ENCODE data around the gene TANGO2. TPM values are rescaled to one million over a fixed set of nuclear protein-coding genes. Genes with fewer than 3 reads are reported as not detected.

TANGO2 gene
- total RNA-seq, 2 experiments from 2014 or later: 16.5 to 21.5 TPM

DNA sequence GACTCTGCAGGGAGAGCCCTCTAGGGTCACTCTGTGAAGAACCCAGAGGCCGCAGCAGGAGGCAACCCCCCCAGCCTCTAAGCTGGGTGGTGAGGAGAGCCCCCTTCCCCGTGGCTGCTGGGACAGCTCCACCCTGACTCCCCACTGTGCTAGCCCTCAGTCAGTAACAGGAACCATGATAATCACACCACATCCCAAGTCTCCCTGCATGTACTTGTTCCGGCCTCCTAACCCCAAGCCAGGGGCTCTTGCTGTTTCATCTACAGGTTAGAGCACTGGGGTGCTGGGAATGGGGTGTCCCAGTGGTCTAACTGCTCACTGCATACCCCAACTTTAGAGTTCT, 31.2 kb upstream of the TANGO2 start:
- Mint-ChIP-seq H3K4me3 (no peak overlapping the region), H3K9me3 (no peaks in the 10 kb centered on the region), H3K36me3 (no peaks in the 10 kb centered on the region), H3K27ac (no peak overlapping the region), H3K4me1 (no peaks in the 10 kb centered on the region), H3K27me3 (peaks cover 3% of the 10 kb centered on the region)
- no peak for DNase-seq

GRCh38 chr22:19990188-19990587, 30.7 kb upstream of the TANGO2 start:
- no peak overlapping the region for H3K27ac Mint-ChIP-seq
- H3K9me3 Mint-ChIP-seq: no peaks in the 10 kb centered on the region
- no peaks in the 10 kb centered on the region for H3K36me3 Mint-ChIP-seq
- H3K4me3 Mint-ChIP-seq: no peak overlapping the region
- no peak for DNase-seq
- no peaks in the 10 kb centered on the region for H3K27me3 Mint-ChIP-seq
- H3K4me1 Mint-ChIP-seq: no peaks in the 10 kb centered on the region

DNA sequence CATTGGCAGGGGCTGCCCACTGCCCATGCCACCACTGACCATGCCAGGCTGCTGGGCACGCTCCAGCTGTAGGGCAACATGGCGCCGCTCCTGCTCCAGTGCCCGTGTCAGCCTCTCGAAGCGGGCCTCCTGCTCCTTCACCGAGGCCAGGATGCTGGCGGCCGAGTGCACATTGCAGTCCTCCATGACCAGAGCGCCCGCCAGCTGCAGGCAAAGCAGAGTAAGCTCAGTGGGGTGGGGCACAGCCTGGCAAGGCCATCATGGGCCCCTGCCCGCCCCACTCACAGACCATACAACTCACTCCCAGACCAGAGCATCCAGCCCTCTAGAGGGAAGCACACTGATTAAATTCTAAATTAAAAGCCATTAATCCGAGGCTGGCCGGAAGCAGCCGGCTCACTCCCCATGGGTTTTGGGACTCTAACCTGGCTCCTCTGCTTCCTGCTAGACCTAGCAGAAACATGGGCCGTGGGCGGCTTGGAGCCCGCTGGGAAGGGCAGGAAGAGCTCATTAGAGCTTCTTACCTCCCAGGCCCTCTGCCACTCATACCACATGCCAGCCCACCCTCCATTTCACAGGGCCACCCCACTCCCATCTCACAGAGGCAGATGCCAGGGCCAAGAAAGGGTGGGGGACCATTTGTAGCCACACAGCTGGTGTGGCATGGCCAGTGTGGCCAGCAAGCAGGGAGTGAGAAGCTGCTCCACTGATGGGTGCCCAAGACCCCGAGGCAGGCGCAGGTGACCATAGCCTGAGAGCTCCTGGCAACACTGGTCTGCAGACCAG, 30.1 kb upstream of the TANGO2 start:
- no peak for DNase-seq
- Mint-ChIP-seq H3K27ac (no peak overlapping the region), H3K9me3 (no peaks in the 10 kb centered on the region), H3K36me3 (no peaks in the 10 kb centered on the region), H3K4me3 (no peak overlapping the region), H3K4me1 (no peaks in the 10 kb centered on the region), H3K27me3 (no peaks in the 10 kb centered on the region)

DNA sequence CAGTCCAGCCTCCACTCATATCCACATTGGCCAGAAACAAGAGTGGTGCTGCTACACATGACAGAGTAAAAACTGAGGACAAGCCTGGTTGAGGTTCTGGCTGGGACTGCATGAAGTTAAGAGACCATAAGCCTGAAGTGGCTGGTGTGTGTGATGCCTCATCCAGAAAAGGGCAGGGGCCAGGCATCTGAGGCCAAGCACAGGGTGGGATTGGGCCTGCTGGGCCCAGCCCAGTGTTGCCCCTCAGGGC, 29.6 kb upstream of the TANGO2 start:
- no peaks in the 10 kb centered on the region for H3K9me3 Mint-ChIP-seq
- no peaks in the 10 kb centered on the region for H3K4me1 Mint-ChIP-seq
- DNase-seq: no peak
- no peak overlapping the region for H3K4me3 Mint-ChIP-seq
- no peaks in the 10 kb centered on the region for H3K36me3 Mint-ChIP-seq
- H3K27ac Mint-ChIP-seq: no peak overlapping the region
- no peaks in the 10 kb centered on the region for H3K27me3 Mint-ChIP-seq

DNA sequence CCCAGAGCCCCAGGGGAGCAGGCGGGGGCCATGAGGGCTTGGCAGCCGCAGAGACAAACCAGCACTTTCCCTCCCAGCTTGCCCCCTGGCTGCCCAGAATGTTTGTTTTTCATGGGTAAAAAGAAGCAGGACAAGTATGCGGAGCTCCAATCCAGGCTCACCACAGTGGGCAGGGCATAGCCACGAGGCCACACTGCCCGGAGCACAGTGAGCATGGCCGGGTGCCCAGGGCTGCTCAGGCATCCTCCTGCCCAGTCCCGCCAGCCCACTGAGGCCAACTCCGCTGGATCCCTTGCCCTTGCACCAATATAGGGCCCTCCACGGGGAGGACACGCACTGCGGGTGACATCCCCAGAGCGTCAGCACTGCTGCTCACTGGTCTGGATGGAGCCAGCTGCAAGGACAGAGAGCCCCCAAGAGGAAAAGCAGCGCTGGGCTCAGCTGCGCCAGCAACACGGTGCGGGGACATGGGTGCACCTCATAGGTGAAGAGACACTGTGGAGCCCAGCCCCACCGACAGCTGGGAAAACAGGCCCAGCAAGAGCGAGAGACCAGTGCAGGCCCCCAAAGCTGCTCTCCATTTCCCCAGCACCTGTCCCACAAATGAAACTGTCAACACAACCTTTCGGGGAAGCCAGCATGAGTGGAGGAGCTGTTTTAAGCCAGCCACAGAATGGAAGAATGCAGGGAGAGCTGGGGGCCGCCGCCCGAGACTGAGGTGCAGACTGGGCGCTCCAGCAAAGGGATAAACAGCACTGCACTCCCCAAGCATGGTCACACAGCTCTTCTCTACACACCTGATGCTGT, 29.1 kb upstream of the TANGO2 start:
- DNase-seq: no peak
- no peaks in the 10 kb centered on the region for H3K9me3 Mint-ChIP-seq
- no peaks in the 10 kb centered on the region for H3K27me3 Mint-ChIP-seq
- H3K36me3 Mint-ChIP-seq: no peaks in the 10 kb centered on the region
- no peaks in the 10 kb centered on the region for H3K4me1 Mint-ChIP-seq
- H3K27ac Mint-ChIP-seq: no peak overlapping the region
- no peak overlapping the region for H3K4me3 Mint-ChIP-seq

- no peak overlapping the region for H3K27ac Mint-ChIP-seq
- no peak overlapping the region for H3K4me3 Mint-ChIP-seq
- H3K27me3 Mint-ChIP-seq: no peaks in the 10 kb centered on the region
- H3K36me3 Mint-ChIP-seq: no peaks in the 10 kb centered on the region
- H3K4me1 Mint-ChIP-seq: no peaks in the 10 kb centered on the region
- H3K9me3 Mint-ChIP-seq: no peaks in the 10 kb centered on the region
- no peak for DNase-seq
Measured at GRCh38 chr22:19992481-19992911, 28.4 kb upstream of the TANGO2 start.

- no peaks in the 10 kb centered on the region for H3K36me3 Mint-ChIP-seq
- DNase-seq: no peak
- no peaks in the 10 kb centered on the region for H3K4me1 Mint-ChIP-seq
- no peaks in the 10 kb centered on the region for H3K9me3 Mint-ChIP-seq
- H3K27ac Mint-ChIP-seq: no peak overlapping the region
- no peaks in the 10 kb centered on the region for H3K27me3 Mint-ChIP-seq
- H3K4me3 Mint-ChIP-seq: no peak overlapping the region
Measured at GRCh38 chr22:19992921-19993355, 28.0 kb upstream of the TANGO2 start.

DNA sequence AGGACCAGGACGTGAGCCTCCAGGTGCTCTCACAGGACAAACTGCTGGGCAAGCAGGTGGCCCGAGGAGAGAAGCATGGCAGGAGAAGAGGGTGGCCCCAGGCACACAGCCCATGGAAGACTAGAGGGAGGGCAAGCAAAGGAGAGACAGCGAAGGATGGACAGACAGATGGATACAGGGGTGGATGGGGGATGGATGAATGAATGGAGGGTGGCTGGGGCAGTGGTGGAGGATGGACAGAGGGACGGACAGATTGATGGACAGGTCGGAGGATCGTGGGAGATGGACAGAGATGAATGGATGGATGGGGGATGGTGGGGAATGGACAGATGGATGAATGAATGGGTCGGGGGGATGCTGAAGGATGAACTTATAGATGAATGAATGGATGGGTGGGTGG, 27.0 kb upstream of the TANGO2 start:
- H3K9me3 Mint-ChIP-seq: no peaks in the 10 kb centered on the region
- H3K27ac Mint-ChIP-seq: no peak overlapping the region
- no peaks in the 10 kb centered on the region for H3K27me3 Mint-ChIP-seq
- DNase-seq: no peak
- no peaks in the 10 kb centered on the region for H3K4me1 Mint-ChIP-seq
- no peak overlapping the region for H3K4me3 Mint-ChIP-seq
- no peaks in the 10 kb centered on the region for H3K36me3 Mint-ChIP-seq

GRCh38 chr22:19994851-19995610, 25.9 kb upstream of the TANGO2 start:
- DNase-seq: no peak
- Mint-ChIP-seq H3K9me3 (no peaks in the 10 kb centered on the region), H3K36me3 (no peaks in the 10 kb centered on the region), H3K4me3 (no peak overlapping the region), H3K27ac (no peak overlapping the region), H3K4me1 (no peaks in the 10 kb centered on the region), H3K27me3 (no peaks in the 10 kb centered on the region)

- DNase-seq: no peak
- no peaks in the 10 kb centered on the region for H3K36me3 Mint-ChIP-seq
- no peaks in the 10 kb centered on the region for H3K9me3 Mint-ChIP-seq
- no peaks in the 10 kb centered on the region for H3K4me1 Mint-ChIP-seq
- H3K27me3 Mint-ChIP-seq: no peaks in the 10 kb centered on the region
- no peak overlapping the region for H3K4me3 Mint-ChIP-seq
- no peak overlapping the region for H3K27ac Mint-ChIP-seq
Measured at GRCh38 chr22:19995611-19996339, 25.1 kb upstream of the TANGO2 start.

DNA sequence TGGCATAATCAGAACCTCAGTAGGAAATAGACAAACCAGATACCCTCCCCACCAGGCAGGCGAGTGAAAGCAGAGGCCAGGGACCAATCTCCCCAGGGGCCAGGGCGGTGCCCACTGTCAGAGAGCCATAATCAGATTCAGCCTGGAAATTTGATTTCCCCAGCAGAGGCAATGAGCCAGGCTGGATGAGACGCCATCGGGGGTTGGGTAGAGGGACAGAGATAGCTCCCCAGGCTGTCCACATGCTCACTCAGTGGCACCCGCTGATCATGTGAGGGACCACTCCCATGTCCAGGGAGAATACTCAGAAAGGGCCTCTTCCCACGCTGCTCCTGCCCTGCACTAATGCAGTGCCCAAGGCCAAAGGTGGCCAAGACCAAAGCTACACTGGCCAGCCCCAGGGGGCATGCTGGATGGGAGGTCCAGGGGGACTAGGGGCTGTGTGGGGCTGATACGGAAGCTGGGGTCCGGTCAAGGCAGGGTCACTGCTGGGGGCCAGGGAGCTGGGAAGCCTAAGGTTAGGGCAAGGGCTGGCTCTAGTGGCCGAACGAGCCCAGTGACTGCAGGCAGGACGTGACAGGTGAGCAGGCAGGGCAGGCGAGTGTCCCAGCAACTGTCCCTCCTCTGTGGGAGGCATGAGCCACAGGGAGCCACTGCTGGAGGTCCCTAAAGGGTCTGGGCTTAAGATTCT, 24.1 kb upstream of the TANGO2 start:
- H3K4me3 Mint-ChIP-seq: no peak overlapping the region
- H3K27me3 Mint-ChIP-seq: no peaks in the 10 kb centered on the region
- no peak overlapping the region for H3K27ac Mint-ChIP-seq
- H3K4me1 Mint-ChIP-seq: no peaks in the 10 kb centered on the region
- H3K9me3 Mint-ChIP-seq: no peaks in the 10 kb centered on the region
- DNase-seq: no peak
- H3K36me3 Mint-ChIP-seq: no peaks in the 10 kb centered on the region

GRCh38 chr22:19997561-19998231, 23.2 kb upstream of the TANGO2 start:
- Mint-ChIP-seq H3K4me3 (no peak overlapping the region), H3K27ac (no peak overlapping the region), H3K4me1 (no peaks in the 10 kb centered on the region)

DNA sequence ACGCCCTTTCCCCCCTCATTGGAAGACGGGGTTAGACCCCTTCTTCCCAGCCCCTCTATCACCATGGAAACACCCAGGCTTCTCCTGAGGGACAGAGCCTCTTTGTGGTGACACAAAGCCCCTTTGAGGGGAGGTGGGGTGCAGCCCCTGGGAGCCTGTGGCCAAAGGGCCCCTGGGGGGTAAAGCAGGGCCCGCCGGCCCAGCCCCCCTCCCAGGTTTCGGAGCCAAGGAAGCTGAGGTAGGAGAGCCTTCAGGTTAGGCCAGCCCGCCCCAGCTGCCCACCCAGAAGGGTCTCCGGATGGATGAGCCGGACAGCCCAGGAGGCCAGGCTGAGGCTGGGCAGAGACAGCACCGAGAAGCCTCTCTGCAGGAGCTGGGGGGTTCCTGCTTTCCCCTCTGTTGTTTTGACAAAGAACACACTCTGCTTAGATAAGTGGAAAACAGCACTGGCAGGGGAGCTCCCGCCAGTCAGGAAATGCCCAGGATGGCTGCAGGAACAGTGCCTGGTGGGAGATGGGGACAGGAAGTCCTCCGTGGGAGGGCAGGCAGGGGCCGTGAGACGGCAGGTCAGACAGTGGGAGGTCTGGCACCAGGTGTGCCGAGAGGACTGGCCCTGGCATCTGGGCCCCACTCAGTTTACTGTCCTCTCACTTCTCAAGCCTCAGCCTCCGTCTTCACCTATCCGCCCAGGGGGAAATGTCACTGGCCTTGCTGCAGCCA, 22.5 kb upstream of the TANGO2 start:
- Mint-ChIP-seq H3K27ac (no peak overlapping the region), H3K4me1 (no peaks in the 10 kb centered on the region), H3K27me3 (no peaks in the 10 kb centered on the region), H3K36me3 (no peaks in the 10 kb centered on the region), H3K9me3 (peaks cover 7% of the 10 kb centered on the region), H3K4me3 (no peak overlapping the region)
- no peak for DNase-seq

More at GRCh38 chr22:19997561-19998231, 23.2 kb upstream of the TANGO2 start:
- Mint-ChIP-seq H3K36me3 (no peaks in the 10 kb centered on the region), H3K9me3 (no peaks in the 10 kb centered on the region), H3K27me3 (no peaks in the 10 kb centered on the region)
- DNase-seq: no peak
